Neural progenitor cell (in vitro differentiated cells): ENCODE measurements around the gene TGM5. TPM values are rescaled to one million over a fixed set of nuclear protein-coding genes. Genes with fewer than 3 reads are reported as not detected.
A peak's percentile ranks its signal among the peaks of the same experiment; 100 is the strongest.

Source experiments
- DNase-seq: peaks from one replicate; pipeline ENCODE4 v3.0.0-alpha.2; 2016; ENCODE audit warnings: low spot score
- H2AFZ ChIP-seq: fragments of 200-600 bp; sonication (generic); replicated peaks from 2 replicates; pipeline ENCODE4 v1.6.1; 2016; ENCODE audit warnings: antibody characterized with exemption
- H3F3A ChIP-seq: fragments of 200-600 bp; sonication (generic); 2 replicates; pipeline ENCODE4 v1.6.1; 2016; ENCODE audit warnings: antibody characterized with exemption, low read depth
- H3K27ac ChIP-seq: fragments of 200-600 bp; sonication (generic); 2 replicates; pipeline ENCODE4 v1.5.1; 2016; ENCODE audit warnings: mild to moderate bottlenecking
- H3K27me3 ChIP-seq: fragments of 200-600 bp; sonication (generic); 2 replicates; pipeline ENCODE4 v1.6.1; 2016; ENCODE audit warnings: mild to moderate bottlenecking, moderate library complexity
- H3K36me3 ChIP-seq: fragments of 200-600 bp; sonication (generic); 2 replicates; pipeline ENCODE4 v1.5.1; 2016
- H3K4me1 ChIP-seq: fragments of 200-600 bp; sonication (generic); 2 replicates; pipeline ENCODE4 v1.6.1; 2016; ENCODE audit warnings: mixed run types
- H3K4me2 ChIP-seq: fragments of 200-600 bp; sonication (generic); 2 replicates; pipeline ENCODE4 v1.6.1; 2016
- H3K4me3 ChIP-seq: fragments of 200-600 bp; sonication (generic); 2 replicates; pipeline ENCODE4 v1.5.1; 2016
- H3K79me2 ChIP-seq: fragments of 200-600 bp; sonication (generic); 2 replicates; pipeline ENCODE4 v1.6.1; 2016; ENCODE audit warnings: low read depth
- H3K9ac ChIP-seq: fragments of 200-600 bp; sonication (generic); 2 replicates; pipeline ENCODE4 v1.6.1; 2016
- H3K9me3 ChIP-seq: fragments of 200-600 bp; sonication (generic); 2 replicates; pipeline ENCODE4 v1.5.1; 2016; ENCODE audit warnings: low read depth
- H4K20me1 ChIP-seq: fragments of 200-600 bp; sonication (generic); 2 replicates; pipeline ENCODE4 v1.6.1; 2016; ENCODE audit warnings: low read depth
- H3K27ac Mint-ChIP-seq: 3 replicates; pipeline ENCODE4 v1.8.0; 2021; ENCODE audit warnings: mixed read lengths
- H3K27me3 Mint-ChIP-seq: 2 replicates; pipeline ENCODE4 v1.8.0; 2022; ENCODE audit warnings: low read depth, mild to moderate bottlenecking, inconsistent platforms, moderate library complexity, mixed read lengths; ENCODE audit not compliant: insufficient read depth
- H3K36me3 Mint-ChIP-seq: 3 replicates; pipeline ENCODE4 v1.8.0; 2021; ENCODE audit warnings: mixed read lengths
- H3K4me1 Mint-ChIP-seq: 3 replicates; pipeline ENCODE4 v1.8.0; 2021; ENCODE audit warnings: mixed read lengths
- H3K4me3 Mint-ChIP-seq: 3 replicates; pipeline ENCODE4 v1.8.0; 2021; ENCODE audit warnings: mild to moderate bottlenecking, moderate library complexity, mixed read lengths
- H3K9me3 Mint-ChIP-seq: 3 replicates; pipeline ENCODE4 v1.8.0; 2020; ENCODE audit warnings: mixed read lengths
- EZH2 ChIP-seq: fragments of 200-600 bp; sonication (generic); IDR thresholded peaks from 2 replicates; pipeline ENCODE4 v1.6.1; 2017; ENCODE audit warnings: antibody characterized with exemption, mild to moderate bottlenecking, moderate library complexity
- EZH2phosphoT487 ChIP-seq: fragments of 200-600 bp; sonication (generic); IDR thresholded peaks from 2 replicates; pipeline ENCODE4 v1.6.1; 2017; ENCODE audit warnings: antibody characterized with exemption
- total RNA-seq: library from RNA; depleted of rRNA; stranded (reverse); fragments of >200 nt; gene quantifications from 2 replicates; pipeline ENCODE4 v1.2.3, GENCODE V29; 2015; ENCODE audit warnings: low replicate concordance
- TF ChIP-seq, protein P1 (sequence below): fragments of 200-600 bp; sonication (generic); IDR thresholded peaks from 2 replicates; pipeline ENCODE4 v1.5.1; 2017; ENCODE audit warnings: antibody characterized with exemption, mild to moderate bottlenecking

Gene TGM5
- total RNA-seq, 1 donor from 2014 or later = not detected

DNA sequence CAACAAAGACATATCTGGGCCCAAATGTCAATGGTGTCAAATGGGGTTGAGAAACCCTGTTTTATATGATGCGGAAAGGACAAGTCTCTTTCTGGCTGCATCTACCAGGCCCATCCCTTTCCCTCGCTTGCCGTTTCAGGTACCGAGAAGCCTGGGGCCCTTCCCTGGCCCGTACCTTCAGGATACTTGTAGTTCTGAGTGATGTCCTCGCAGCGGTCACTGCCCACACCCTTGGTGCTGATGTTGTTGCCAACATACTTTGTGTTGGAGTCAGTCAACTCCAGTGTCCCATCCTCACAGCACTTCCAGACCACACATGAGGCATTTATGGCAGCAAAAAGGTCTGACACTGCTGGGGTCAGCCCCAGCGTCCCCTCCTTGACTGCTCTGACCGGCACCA, 59.7 kb downstream of the TGM5 start:
- H3K4me1 Mint-ChIP-seq = no peaks in the 10 kb centered on the region
- no peak overlapping the region for H3K4me3 Mint-ChIP-seq
- no peak for DNase-seq
- Histone ChIP-seq H3K27ac (no peak overlapping the region), H3K36me3 (no peaks in the 10 kb centered on the region), H3K4me2 (no peak overlapping the region), H3K9me3 (no peaks in the 10 kb centered on the region), H3K4me1 (no peaks in the 10 kb centered on the region), H3K4me3 (no peak overlapping the region), H3K9ac (no peak overlapping the region), H3F3A (no peaks in the 10 kb centered on the region), H4K20me1 (no peaks in the 10 kb centered on the region), H3K79me2 (no peaks in the 10 kb centered on the region), H3K27me3 (no peaks in the 10 kb centered on the region), H2AFZ (no peak overlapping the region)
- H3K27me3 Mint-ChIP-seq = no peaks in the 10 kb centered on the region
- H3K27ac Mint-ChIP-seq = no peak overlapping the region
- no peaks in the 10 kb centered on the region for H3K36me3 Mint-ChIP-seq
- H3K9me3 Mint-ChIP-seq = no peaks in the 10 kb centered on the region
- no peak for TF ChIP-seq EZH2
- no peak for TF ChIP-seq EZH2phosphoT487
- TF ChIP-seq, protein P1, sequence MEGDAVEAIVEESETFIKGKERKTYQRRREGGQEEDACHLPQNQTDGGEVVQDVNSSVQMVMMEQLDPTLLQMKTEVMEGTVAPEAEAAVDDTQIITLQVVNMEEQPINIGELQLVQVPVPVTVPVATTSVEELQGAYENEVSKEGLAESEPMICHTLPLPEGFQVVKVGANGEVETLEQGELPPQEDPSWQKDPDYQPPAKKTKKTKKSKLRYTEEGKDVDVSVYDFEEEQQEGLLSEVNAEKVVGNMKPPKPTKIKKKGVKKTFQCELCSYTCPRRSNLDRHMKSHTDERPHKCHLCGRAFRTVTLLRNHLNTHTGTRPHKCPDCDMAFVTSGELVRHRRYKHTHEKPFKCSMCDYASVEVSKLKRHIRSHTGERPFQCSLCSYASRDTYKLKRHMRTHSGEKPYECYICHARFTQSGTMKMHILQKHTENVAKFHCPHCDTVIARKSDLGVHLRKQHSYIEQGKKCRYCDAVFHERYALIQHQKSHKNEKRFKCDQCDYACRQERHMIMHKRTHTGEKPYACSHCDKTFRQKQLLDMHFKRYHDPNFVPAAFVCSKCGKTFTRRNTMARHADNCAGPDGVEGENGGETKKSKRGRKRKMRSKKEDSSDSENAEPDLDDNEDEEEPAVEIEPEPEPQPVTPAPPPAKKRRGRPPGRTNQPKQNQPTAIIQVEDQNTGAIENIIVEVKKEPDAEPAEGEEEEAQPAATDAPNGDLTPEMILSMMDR = no peak

DNA sequence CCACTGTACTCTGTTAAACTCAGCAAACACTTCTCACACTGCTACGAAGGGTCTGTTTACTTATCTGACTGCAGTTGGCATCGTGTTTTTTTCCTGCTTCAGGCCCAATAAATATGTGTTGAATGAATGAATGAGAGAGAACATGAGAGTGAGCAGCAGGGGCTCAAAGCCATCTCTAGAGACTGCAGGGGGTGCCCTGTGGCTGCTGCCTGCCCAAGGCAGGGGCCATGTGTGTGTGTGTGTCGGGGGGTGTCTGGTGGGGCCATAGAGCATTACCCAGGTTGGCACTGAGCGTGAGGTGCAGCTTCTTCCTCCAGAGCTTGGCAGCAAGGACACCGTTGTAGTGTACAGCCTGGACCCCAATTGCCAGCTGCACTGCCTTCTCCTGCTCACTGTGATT, 60.7 kb downstream of the TGM5 start:
- no peak for DNase-seq
- no peaks in the 10 kb centered on the region for H3K27me3 Mint-ChIP-seq
- TF ChIP-seq, protein P1 = no peak
- TF ChIP-seq EZH2phosphoT487 (no peak), EZH2 (no peak)

DNA sequence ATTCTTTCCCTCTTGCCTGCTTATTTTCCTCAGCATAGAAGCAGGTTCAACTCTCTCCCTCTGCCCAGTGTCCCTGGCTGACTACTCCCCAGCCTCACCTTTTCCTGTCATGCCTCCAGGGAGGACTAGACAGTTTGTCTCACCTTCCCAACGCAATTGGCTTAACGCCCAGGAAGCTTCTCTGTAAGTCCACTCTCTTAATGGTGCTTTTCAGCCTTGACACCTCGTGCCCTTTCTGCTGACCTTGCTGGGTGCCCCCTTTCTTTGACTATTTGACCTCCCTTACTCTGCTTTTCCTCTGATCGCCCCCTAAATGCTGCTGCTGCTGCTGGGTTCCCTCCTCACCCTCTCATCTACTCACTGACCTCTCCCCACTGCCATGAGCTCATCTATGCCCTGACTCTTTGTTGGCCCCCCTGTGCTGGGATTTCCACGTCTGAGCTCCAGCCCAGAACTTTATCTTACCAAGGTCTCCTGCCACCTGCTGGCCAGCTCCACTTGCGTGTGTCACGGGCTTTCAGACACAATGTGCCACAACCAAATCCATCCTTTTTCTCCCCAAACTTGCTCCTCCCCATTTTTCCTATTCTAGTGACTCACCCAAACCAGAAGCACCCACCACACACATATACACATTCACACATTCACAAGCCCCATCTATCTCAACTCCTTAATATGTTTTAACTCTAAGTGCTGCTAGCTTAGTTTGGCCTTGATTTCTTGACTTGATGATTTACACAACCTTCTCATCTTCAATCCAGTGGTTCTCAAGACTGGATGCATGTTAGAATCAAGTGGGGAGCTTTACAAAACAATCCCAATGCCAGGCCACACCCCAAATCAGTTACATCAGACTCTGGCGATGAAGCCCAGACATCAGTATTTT, 62.5 kb downstream of the TGM5 start:
- Histone ChIP-seq H3K36me3 (no peaks in the 10 kb centered on the region), H4K20me1 (no peaks in the 10 kb centered on the region), H2AFZ (no peak overlapping the region), H3K4me3 (no peak overlapping the region), H3K27ac (no peak overlapping the region), H3K79me2 (no peaks in the 10 kb centered on the region), H3K4me1 (no peaks in the 10 kb centered on the region), H3K27me3 (no peaks in the 10 kb centered on the region), H3K4me2 (no peak overlapping the region), H3F3A (no peaks in the 10 kb centered on the region), H3K9me3 (no peaks in the 10 kb centered on the region), H3K9ac (no peak overlapping the region)
- H3K9me3 Mint-ChIP-seq = no peaks in the 10 kb centered on the region
- H3K36me3 Mint-ChIP-seq = no peaks in the 10 kb centered on the region
- TF ChIP-seq, protein P1 = peak; percentile 65
- no peak for TF ChIP-seq EZH2
- H3K27me3 Mint-ChIP-seq = no peaks in the 10 kb centered on the region
- H3K4me3 Mint-ChIP-seq = no peak overlapping the region
- H3K27ac Mint-ChIP-seq = no peak overlapping the region
- H3K4me1 Mint-ChIP-seq = no peaks in the 10 kb centered on the region
- peak; percentile 71 for DNase-seq

More for the DNA sequence above, 60.7 kb downstream of the TGM5 start:
- no peak overlapping the region for H3K4me3 Mint-ChIP-seq
- no peaks in the 10 kb centered on the region for H3K36me3 ChIP-seq
- no peaks in the 10 kb centered on the region for H3K36me3 Mint-ChIP-seq
- no peaks in the 10 kb centered on the region for H4K20me1 ChIP-seq
- H3K27ac Mint-ChIP-seq = no peak overlapping the region
- H3K27ac ChIP-seq = no peak overlapping the region
- no peaks in the 10 kb centered on the region for H3F3A ChIP-seq
- no peak overlapping the region for H2AFZ ChIP-seq
- no peak overlapping the region for H3K4me3 ChIP-seq
- no peak overlapping the region for H3K4me2 ChIP-seq
- H3K27me3 ChIP-seq = no peaks in the 10 kb centered on the region
- H3K4me1 ChIP-seq = no peaks in the 10 kb centered on the region
- H3K79me2 ChIP-seq = no peaks in the 10 kb centered on the region
- no peaks in the 10 kb centered on the region for H3K9me3 ChIP-seq
- no peaks in the 10 kb centered on the region for H3K9me3 Mint-ChIP-seq
- H3K9ac ChIP-seq = no peak overlapping the region
- H3K4me1 Mint-ChIP-seq = no peaks in the 10 kb centered on the region
